Lower lobe of right lung (tissue), 2 donors: ENCODE results near the gene RANBP1. TPM values are rescaled to one million over a fixed set of nuclear protein-coding genes. Genes with fewer than 3 reads are reported as not detected.

ENCODE experiments used
- ATAC-seq, 2 donors: fragments of 200-7000 bp; cut with Tn5 transposase; one replicate each; pipeline ENCODE4 v1.9.1; 2020 to 2022; ENCODE audit warnings: mild to moderate bottlenecking in 2 of 2, moderate library complexity in 2 of 2
- DNase-seq: peaks from one replicate; pipeline ENCODE4 v3.0.0-alpha.2; 2020
- H3K27ac ChIP-seq: fragments of 200-600 bp; one replicate; pipeline ENCODE4 v1.8.0; 2022
- H3K27me3 ChIP-seq: fragments of 200-600 bp; one replicate; pipeline ENCODE4 v1.8.0; 2022; ENCODE audit warnings: low read depth
- H3K36me3 ChIP-seq: fragments of 200-600 bp; one replicate; pipeline ENCODE4 v1.8.0; 2022; ENCODE audit warnings: mild to moderate bottlenecking
- H3K4me1 ChIP-seq: fragments of 200-600 bp; one replicate; pipeline ENCODE4 v1.8.0; 2022
- H3K4me3 ChIP-seq: fragments of 200-600 bp; one replicate; pipeline ENCODE4 v1.8.0; 2022; ENCODE audit warnings: mild to moderate bottlenecking
- H3K9me3 ChIP-seq: fragments of 200-600 bp; one replicate; pipeline ENCODE4 v1.8.0; 2022
- intact Hi-C: fragments of 100-400 bp; cut with DNase I; formaldehyde crosslinking; loops from one replicate; pipeline ENCODE4 v1.11.0; 2022
- total RNA-seq: library from RNA; stranded (reverse); fragmentation: NEBNext Ultra II Directional; extraction: Animal tissue kit (Norgen Biotek cat#: 25700); gene quantifications from one replicate; pipeline ENCODE4 v1.2.1, GENCODE V29; 2021
- TF ChIP-seq, protein P1 (sequence below): fragments of 200-600 bp; IDR thresholded peaks from one replicate; pipeline ENCODE4 v1.8.0; 2022; ENCODE audit warnings: antibody characterized with exemption, mild to moderate bottlenecking
- donor health status: DM: no; HTN: yes; CAD: no; lungs with severe emphysema.

Gene RANBP1
- total RNA-seq, 1 donor from 2014 or later, result 58.3 TPM

DNA sequence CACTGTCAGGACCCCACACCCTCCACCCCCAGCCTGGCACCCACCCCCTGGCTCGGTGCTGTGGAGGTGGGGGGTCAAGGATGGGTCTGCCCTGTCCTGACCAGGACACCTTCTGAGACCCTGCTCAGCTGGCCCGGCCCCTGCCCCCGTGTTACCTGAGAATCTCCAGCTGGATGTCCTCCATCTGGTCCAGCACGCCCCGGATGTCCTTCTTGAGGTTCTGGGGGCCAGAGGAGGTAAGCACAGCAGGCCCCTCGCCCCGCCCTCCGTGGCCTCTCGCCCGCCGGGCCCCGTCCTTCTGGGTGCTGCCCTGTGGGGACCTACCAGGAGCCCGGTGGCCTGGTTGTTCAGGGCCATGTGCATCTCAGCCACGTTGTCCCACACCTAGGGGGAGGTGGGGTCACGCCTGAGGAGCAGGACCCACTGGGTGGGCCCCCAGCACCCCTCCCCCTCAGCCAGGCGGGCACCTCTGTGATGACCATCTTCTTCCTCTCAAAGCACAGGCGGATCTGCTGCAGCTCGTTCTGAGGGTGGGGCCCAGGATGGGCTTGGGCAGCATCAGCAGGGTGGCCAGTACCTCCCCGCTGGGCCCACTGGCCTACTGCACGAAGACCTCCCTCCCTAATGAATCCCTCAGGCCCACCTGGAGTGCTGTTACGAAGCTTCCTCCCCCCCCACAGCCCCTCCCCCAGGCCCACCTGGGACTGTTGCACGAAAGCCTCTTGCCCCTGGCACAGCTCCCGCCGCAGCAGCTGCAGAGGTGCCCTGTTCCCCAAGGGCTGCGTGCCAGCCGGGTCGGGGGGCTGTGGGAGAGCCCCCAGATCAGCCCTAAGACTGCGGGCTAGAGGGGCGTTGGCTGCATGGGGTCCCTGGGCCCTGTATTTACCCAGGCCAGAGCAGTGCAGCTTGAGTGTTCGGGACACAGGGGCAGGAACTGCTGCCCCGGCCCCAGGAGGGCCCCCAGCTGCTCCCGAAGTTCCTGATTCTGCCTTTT lies 33.6 kb downstream of the RANBP1 start:
- no peak overlapping the region for H3K4me3 ChIP-seq
- H3K27ac ChIP-seq, result no peak overlapping the region
- TF ChIP-seq, protein P1, sequence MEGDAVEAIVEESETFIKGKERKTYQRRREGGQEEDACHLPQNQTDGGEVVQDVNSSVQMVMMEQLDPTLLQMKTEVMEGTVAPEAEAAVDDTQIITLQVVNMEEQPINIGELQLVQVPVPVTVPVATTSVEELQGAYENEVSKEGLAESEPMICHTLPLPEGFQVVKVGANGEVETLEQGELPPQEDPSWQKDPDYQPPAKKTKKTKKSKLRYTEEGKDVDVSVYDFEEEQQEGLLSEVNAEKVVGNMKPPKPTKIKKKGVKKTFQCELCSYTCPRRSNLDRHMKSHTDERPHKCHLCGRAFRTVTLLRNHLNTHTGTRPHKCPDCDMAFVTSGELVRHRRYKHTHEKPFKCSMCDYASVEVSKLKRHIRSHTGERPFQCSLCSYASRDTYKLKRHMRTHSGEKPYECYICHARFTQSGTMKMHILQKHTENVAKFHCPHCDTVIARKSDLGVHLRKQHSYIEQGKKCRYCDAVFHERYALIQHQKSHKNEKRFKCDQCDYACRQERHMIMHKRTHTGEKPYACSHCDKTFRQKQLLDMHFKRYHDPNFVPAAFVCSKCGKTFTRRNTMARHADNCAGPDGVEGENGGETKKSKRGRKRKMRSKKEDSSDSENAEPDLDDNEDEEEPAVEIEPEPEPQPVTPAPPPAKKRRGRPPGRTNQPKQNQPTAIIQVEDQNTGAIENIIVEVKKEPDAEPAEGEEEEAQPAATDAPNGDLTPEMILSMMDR, result no peak
- DNase-seq (no peak), ATAC-seq (peak in 1 of 2 donors; percentile 6)
- H3K9me3 ChIP-seq, result no peaks in the 10 kb centered on the region
- no peaks in the 10 kb centered on the region for H3K36me3 ChIP-seq
- intact Hi-C loops, result loop anchor here (10.0 kb wide), 1 partner anchor 135 kb away; no protein-coding TSS in a partner anchor
- H3K27me3 ChIP-seq, result peaks cover 4% of the 10 kb centered on the region
- H3K4me1 ChIP-seq, result no peaks in the 10 kb centered on the region

- H3K36me3 ChIP-seq, result no peaks in the 10 kb centered on the region
- H3K27me3 ChIP-seq, result peaks cover 13% of the 10 kb centered on the region
- DNase-seq (no peak), ATAC-seq (no peak)
- no peaks in the 10 kb centered on the region for H3K9me3 ChIP-seq
- intact Hi-C loops, result loop anchor here (10.0 kb wide), 1 partner anchor 134 kb away; no protein-coding TSS in a partner anchor
- no peaks in the 10 kb centered on the region for H3K4me1 ChIP-seq
- TF ChIP-seq, protein P1, result no peak
- no peak within 1 kb of the TSS for H3K4me3 ChIP-seq
- H3K27ac ChIP-seq, result no peak within 1 kb of the TSS
These were observed 34.7 kb downstream of the RANBP1 start, which contains the start of gene CCDC188 for GRCh38 chr22:20150381-20151275. Gene CCDC188 (minus strand): TSS chr22:20151055. CDS start chr22:20150986, 69 bp downstream.

DNA sequence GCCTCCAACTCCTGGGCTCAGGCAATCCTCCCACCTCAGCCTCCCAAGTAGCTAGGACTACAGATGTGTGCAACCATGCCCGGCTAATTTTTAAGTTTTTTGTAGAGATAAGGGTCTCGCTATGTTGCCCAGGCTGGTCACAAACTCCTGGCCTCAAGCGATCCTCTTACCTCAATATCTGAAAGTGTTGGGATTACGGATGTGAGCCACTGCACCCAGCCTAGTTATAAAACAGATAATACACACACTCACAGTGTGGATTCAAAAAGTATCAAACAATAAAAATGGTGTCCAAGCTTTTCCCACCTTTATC lies 35.3 kb downstream of the RANBP1 start:
- H3K4me1 ChIP-seq, result no peaks in the 10 kb centered on the region
- no peaks in the 10 kb centered on the region for H3K9me3 ChIP-seq
- intact Hi-C loops, result loop anchor here (10.0 kb wide), 1 partner anchor 134 kb away; no protein-coding TSS in a partner anchor
- TF ChIP-seq, protein P1, result no peak
- DNase-seq (no peak), ATAC-seq (no peak)
- H3K36me3 ChIP-seq, result no peaks in the 10 kb centered on the region
- no peak overlapping the region for H3K27ac ChIP-seq
- no peak overlapping the region for H3K4me3 ChIP-seq
- H3K27me3 ChIP-seq, result peaks cover 15% of the 10 kb centered on the region

DNA sequence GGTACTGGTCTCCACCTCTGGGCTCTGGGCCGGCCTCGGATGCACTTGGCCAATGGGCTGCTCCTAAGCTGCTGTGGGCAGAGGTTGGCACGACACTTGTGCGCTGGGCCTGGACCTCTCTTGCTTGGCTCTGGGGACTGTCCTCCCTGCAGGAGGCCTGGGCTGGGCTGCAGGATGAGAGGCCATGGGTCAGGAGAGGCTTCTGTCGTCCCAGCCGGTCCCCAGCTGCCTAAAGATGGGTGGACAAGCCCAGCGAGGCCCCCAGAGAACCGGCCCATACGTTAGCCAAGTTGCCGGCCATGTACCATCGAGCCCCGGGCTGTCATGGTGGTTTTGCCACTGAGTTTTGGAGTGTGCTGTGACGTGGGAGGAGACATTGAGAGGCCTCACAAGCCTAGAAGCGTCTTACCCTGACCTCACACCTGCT lies 36.6 kb downstream of the RANBP1 start:
- DNase-seq (no peak), ATAC-seq (no peak)
- H3K4me1 ChIP-seq, result no peaks in the 10 kb centered on the region
- TF ChIP-seq, protein P1, result no peak
- no peaks in the 10 kb centered on the region for H3K36me3 ChIP-seq
- peaks cover 15% of the 10 kb centered on the region for H3K27me3 ChIP-seq
- H3K4me3 ChIP-seq, result no peak overlapping the region
- intact Hi-C loops, result loop anchor here (10.0 kb wide), 1 partner anchor 132 kb away; no protein-coding TSS in a partner anchor
- H3K27ac ChIP-seq, result no peak overlapping the region
- no peaks in the 10 kb centered on the region for H3K9me3 ChIP-seq

DNA sequence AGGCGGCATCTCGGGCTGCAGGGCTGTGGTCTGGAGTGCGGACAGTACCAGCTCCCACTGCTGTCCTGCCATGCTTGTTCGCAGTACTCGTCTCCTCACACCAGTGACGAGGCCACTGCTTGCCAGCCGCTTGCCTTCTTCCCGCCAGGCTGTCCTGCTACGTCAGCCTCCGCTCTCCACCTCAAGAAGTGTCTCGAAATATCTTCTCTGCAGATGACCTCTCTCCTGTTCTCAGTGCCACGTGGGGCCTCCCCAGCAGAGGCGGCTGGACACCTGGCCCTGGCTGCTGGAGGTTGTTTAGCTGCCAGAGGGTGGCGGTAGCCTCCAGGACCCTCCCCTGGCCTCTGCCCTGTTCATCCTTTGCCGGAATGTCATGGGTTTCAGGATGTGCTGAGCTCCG lies 38.0 kb downstream of the RANBP1 start:
- no peak for DNase-seq
- TF ChIP-seq, protein P1, result no peak
- peaks cover 20% of the 10 kb centered on the region for H3K27me3 ChIP-seq
- no peaks in the 10 kb centered on the region for H3K36me3 ChIP-seq
- H3K27ac ChIP-seq, result no peak overlapping the region
- intact Hi-C loops, result loop anchor here (10.0 kb wide), 1 partner anchor 131 kb away; no protein-coding TSS in a partner anchor
- ATAC-seq, result no peak
- H3K9me3 ChIP-seq, result no peaks in the 10 kb centered on the region
- no peak overlapping the region for H3K4me3 ChIP-seq
- H3K4me1 ChIP-seq, result no peaks in the 10 kb centered on the region
